ENCODE measurements around the gene FGD4. TPM values are rescaled to one million over a fixed set of nuclear protein-coding genes. Genes with fewer than 3 reads are reported as not detected.

Gene FGD4
- total and polyA plus RNA-seq, 4 donors, result 16.2 to 49.0 (median 26.7) TPM

DNA sequence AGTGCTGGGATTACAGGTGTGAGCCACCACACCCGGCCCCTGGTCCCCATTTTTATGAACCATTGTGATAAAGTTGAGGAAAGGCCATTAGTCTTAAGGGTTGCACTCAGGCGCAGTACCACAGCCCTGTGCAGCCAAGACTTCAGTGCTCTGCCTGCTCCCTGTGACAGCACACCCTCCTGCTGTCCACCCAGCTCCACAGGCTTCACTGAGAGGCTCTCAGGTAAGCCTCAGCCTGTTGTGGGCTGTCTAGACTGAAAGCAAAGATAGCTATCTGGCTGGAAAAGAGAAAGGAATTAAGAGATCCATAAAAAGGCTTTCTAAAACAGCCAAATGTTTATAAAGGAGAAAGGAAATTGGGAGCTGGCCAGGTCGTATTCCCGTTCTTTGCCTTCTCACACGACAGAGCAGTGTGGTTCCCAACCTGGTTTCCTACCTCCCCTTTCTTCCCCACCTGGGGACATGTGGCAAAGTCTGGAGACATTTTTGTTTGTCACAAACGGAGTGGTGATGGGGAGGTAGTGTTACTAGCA is 260.6 kb downstream of the FGD4 start:
- H3K9me3 ChIP-seq (ENCODE audit: control insufficient read depth, insufficient read depth, low read length), result no peaks in the 10 kb centered on the region
- WGBS (ENCODE audit: insufficient coverage), result 100% methylated on average over 1 of the region's 6 CpGs
- H3K4me1 ChIP-seq (ENCODE audit: control insufficient read depth, insufficient read depth, low read length), result no peaks in the 10 kb centered on the region
- H3K27me3 ChIP-seq (ENCODE audit: control insufficient read depth, insufficient read depth, low read length), result no peaks in the 10 kb centered on the region
- DNase-seq (ENCODE audit: low read depth in 4 of 6, low spot score in 6 of 6), result no peak
- no peaks in the 10 kb centered on the region for H3K36me3 ChIP-seq (ENCODE audit: control insufficient read depth, insufficient read depth, low read length)
- H3K27ac ChIP-seq (ENCODE audit: low read depth, low read length), result no peak overlapping the region
- no peak overlapping the region for H3K4me3 ChIP-seq (ENCODE audit: low read depth, low read length)

DNA sequence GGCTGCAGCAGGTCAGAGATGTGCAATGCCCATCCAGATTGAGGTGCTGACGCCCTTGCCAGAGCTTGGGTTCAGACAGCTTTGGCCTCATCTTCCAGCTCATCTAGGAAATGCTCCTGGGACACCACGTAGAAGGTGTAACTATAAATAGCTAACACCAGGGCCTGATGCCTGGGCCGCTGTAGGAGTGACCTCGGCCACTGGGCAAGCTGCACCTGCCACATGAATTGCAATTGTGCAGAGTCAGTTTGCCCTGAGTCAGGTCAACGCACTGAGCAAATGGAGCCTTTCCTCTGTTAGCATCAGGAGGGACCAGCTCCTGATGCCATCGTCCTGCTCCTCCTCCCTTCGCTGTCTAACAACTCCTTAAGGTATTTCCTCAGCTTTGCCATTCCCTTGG is 262.3 kb downstream of the FGD4 start:
- DNase-seq (ENCODE audit: low read depth in 4 of 6, low spot score in 6 of 6), result no peak
- Histone ChIP-seq H3K36me3 (ENCODE audit: control insufficient read depth, insufficient read depth, low read length) (no peaks in the 10 kb centered on the region), H3K27me3 (ENCODE audit: control insufficient read depth, insufficient read depth, low read length) (no peaks in the 10 kb centered on the region), H3K9me3 (ENCODE audit: control insufficient read depth, insufficient read depth, low read length) (no peaks in the 10 kb centered on the region), H3K27ac (ENCODE audit: low read depth, low read length) (no peak overlapping the region), H3K4me3 (ENCODE audit: low read depth, low read length) (no peak overlapping the region), H3K4me1 (ENCODE audit: control insufficient read depth, insufficient read depth, low read length) (no peaks in the 10 kb centered on the region)
- WGBS (ENCODE audit: insufficient coverage), result 85% methylated on average over 7 of the region's 7 CpGs

DNA sequence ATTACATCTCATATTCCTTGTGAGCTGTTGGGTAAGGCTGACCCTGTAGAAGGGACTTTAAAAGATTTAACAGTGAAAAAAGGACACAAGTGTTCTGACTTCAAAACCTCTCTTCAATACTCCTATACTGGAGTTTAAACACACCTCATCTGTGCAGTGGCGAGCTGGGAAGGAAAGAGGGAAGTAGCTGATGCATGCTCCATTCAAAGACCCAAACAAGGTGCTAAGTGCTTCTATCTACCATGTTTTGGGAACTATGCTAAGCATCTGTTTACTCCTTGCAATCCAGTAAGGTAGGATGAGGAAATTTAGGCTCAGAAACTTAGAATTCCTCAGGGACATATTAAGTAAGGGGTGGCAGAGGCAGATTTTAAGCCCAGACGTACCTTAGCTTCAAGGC is 263.3 kb downstream of the FGD4 start:
- DNase-seq (ENCODE audit: low read depth in 4 of 6, low spot score in 6 of 6), result no peak
- no peaks in the 10 kb centered on the region for H3K36me3 ChIP-seq (ENCODE audit: control insufficient read depth, insufficient read depth, low read length)
- WGBS (ENCODE audit: insufficient coverage), result no CpG with 5 or more reads among the region's 2 CpGs
- H3K4me1 ChIP-seq (ENCODE audit: control insufficient read depth, insufficient read depth, low read length), result no peaks in the 10 kb centered on the region
- H3K27ac ChIP-seq (ENCODE audit: low read depth, low read length), result no peak overlapping the region
- no peak overlapping the region for H3K4me3 ChIP-seq (ENCODE audit: low read depth, low read length)
- H3K9me3 ChIP-seq (ENCODE audit: control insufficient read depth, insufficient read depth, low read length), result no peaks in the 10 kb centered on the region
- H3K27me3 ChIP-seq (ENCODE audit: control insufficient read depth, insufficient read depth, low read length), result no peaks in the 10 kb centered on the region

DNA sequence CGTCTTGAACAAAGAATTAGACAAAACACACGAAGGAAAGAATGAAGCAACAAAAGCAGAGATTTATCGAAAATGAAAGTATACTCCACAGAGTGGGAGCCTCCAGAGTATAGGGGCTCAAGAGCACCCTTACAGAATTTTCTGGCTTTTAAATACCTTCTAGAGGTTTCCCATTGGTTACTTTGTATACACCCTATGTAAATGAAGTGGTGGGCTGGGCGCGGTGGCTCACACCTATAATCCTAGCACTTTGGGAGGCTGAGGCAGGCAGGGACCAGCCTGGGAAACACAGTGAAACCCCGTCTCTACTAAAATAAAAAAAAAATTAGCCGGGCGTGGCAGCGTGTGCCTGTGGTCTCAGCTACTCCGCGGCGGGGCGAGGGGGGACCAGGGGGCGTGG is 266.7 kb downstream of the FGD4 start:
- Histone ChIP-seq H3K9me3 (ENCODE audit: control insufficient read depth, insufficient read depth, low read length) (no peaks in the 10 kb centered on the region), H3K4me1 (ENCODE audit: control insufficient read depth, insufficient read depth, low read length) (no peaks in the 10 kb centered on the region), H3K27me3 (ENCODE audit: control insufficient read depth, insufficient read depth, low read length) (no peaks in the 10 kb centered on the region), H3K36me3 (ENCODE audit: control insufficient read depth, insufficient read depth, low read length) (no peaks in the 10 kb centered on the region), H3K4me3 (ENCODE audit: low read depth, low read length) (no peak overlapping the region), H3K27ac (ENCODE audit: low read depth, low read length) (no peak overlapping the region)
- 90% methylated on average over 2 of the region's 14 CpGs for WGBS (ENCODE audit: insufficient coverage)
- no peak for DNase-seq (ENCODE audit: low read depth in 4 of 6, low spot score in 6 of 6)

DNA sequence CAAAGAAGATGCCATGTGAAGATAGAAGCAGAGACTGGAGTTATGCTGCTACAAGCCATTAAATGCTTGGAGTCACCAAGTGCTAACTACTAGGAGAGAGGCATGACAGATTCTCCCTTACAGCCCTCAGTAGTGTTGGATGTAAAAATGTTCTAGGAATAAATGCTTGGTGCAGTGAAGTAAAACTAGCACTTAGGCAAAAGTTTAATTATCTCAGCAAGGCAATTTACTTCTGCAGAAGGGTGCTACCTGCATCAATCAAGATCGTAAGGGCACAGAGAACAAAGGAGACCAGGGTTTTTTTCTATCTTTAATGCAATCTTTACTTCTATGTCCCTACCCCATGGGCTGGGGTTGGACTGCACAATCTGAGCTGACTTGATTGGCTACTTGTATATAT is 270.2 kb downstream of the FGD4 start:
- H3K27ac ChIP-seq (ENCODE audit: low read depth, low read length), result no peak overlapping the region
- H3K36me3 ChIP-seq (ENCODE audit: control insufficient read depth, insufficient read depth, low read length), result no peaks in the 10 kb centered on the region
- H3K4me1 ChIP-seq (ENCODE audit: control insufficient read depth, insufficient read depth, low read length), result no peaks in the 10 kb centered on the region
- WGBS (ENCODE audit: insufficient coverage), result no CpG with 5 or more reads among the region's 1 CpG
- H3K27me3 ChIP-seq (ENCODE audit: control insufficient read depth, insufficient read depth, low read length), result no peaks in the 10 kb centered on the region
- H3K9me3 ChIP-seq (ENCODE audit: control insufficient read depth, insufficient read depth, low read length), result no peaks in the 10 kb centered on the region
- no peak for DNase-seq (ENCODE audit: low read depth in 4 of 6, low spot score in 6 of 6)
- H3K4me3 ChIP-seq (ENCODE audit: low read depth, low read length), result no peak overlapping the region

DNA sequence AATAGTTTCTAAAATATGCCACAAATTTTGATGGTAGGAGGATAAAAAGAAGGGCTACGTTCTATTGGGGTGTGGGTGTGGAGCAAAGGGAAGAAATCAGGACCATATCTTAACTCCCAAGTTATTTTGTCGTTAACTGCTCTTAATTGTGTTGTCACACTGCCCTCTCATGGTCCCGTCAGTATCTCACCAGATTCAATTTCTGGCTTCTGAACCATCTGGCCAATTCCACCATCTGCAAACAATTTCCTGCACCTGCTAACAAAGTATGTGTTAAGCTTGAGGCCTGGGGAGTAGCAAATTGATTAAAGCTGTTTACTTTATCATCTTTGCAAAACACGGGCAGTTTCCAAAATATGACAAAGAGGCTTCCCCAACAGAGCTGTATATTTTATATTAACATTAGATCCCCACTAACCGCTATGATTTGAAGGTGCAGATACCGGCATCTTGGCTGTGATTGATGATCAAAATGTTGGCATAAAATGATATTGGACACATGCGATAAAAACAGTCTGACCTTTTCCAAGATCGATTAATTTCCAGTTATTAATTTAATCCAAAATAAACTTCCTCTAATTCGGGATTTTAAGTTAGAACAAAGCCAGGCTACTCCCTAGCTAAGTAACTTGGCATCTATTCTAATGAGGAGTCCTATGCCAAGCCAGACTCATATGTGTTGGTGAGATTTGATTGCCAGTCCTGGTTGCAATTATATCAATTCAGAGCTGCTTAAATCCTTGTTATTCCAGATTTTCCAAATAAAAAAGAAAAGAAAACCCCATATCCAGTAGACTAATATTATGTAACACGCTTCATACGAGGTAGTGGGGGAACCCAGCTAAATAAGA is 272.8 kb downstream of the FGD4 start:
- peak; percentile 49 to 96 (median 62) for DNase-seq (ENCODE audit: low read depth in 4 of 6, low spot score in 6 of 6)
- Histone ChIP-seq H3K4me1 (ENCODE audit: control insufficient read depth, insufficient read depth, low read length) (no peaks in the 10 kb centered on the region), H3K4me3 (ENCODE audit: low read depth, low read length) (no peak overlapping the region), H3K36me3 (ENCODE audit: control insufficient read depth, insufficient read depth, low read length) (no peaks in the 10 kb centered on the region), H3K27me3 (ENCODE audit: control insufficient read depth, insufficient read depth, low read length) (no peaks in the 10 kb centered on the region), H3K9me3 (ENCODE audit: control insufficient read depth, insufficient read depth, low read length) (no peaks in the 10 kb centered on the region), H3K27ac (ENCODE audit: low read depth, low read length) (no peak overlapping the region)
- WGBS (ENCODE audit: insufficient coverage), result 0% methylated on average over 1 of the region's 11 CpGs

DNA sequence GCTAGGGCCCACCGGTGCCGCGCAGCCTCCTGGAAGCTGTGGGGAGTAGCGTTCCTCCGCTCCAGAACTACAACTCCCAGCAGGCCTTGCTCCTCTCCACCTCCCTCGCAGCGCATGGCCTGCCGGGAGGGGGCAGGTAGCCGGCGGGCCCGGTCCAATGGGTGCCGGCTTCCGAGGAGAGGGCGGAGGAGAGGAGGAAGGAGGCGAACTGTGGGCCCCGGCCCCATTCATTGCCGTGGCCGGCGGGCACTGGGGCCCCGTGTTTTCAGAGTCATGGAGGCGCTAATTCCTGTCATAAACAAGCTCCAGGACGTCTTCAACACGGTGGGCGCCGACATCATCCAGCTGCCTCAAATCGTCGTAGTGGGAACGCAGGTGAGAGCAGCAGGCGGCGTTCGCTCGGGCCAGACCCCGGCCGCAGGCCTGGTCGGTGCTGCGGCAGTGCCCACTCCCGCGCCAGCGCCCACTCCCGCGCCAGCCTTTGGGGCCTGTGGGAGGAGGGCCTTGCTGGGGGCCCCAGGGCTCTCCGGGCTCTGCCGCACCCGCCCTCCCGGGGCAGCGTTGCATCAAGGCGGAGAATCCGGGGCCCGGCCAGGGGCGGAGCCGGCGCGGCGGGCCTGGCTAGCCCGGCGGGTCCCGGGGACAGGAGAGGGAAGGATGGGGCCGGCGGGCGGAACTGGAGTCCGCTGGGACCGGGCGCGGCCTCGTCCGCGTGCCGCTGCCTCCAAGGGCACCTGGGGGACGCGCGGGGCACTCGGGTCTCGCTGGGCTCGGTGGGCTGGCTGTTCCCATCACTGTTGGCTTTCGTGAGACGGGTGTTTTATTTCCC is 279.9 kb downstream of the FGD4 start, which contains the start of gene DNM1L:
Gene DNM1L (plus strand): TSS at position 211 of the 829 bp plus-strand sequence. CDS start 63 bp downstream, at position 274.
- Histone ChIP-seq H3K27me3 (ENCODE audit: control insufficient read depth, insufficient read depth, low read length) (no peaks in the 10 kb centered on the region), H3K4me3 (ENCODE audit: low read depth, low read length) (peak within 1 kb of the TSS; percentile 59), H3K4me1 (ENCODE audit: control insufficient read depth, insufficient read depth, low read length) (peaks cover 10% of the 10 kb centered on the region), H3K9me3 (ENCODE audit: control insufficient read depth, insufficient read depth, low read length) (no peaks in the 10 kb centered on the region), H3K27ac (ENCODE audit: low read depth, low read length) (peak within 1 kb of the TSS; percentile 81), H3K36me3 (ENCODE audit: control insufficient read depth, insufficient read depth, low read length) (no peaks in the 10 kb centered on the region)
- DNase-seq (ENCODE audit: low read depth in 4 of 6, low spot score in 6 of 6), result peak; percentile 88 to 99 (median 94)
- under 1% methylated on average over 71 of the region's 76 CpGs for WGBS (ENCODE audit: insufficient coverage)

DNA sequence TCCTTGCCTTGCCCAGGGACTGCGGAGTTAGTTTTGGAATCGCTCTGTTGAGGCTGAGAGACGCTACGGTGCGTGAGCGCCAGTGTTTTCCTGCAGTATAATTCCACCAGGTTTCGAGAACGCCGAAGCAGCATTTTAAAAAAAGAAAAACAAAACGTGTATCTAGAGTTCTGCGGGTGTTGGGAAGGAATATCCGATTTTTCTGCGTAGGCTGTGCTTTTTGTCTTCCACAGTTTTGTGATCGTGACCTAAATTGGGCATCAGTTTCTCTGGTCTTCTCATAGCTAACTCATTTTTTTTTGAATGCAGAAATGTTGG is 280.5 kb downstream of the FGD4 start:
- peaks cover 10% of the 10 kb centered on the region for H3K4me1 ChIP-seq (ENCODE audit: control insufficient read depth, insufficient read depth, low read length)
- H3K36me3 ChIP-seq (ENCODE audit: control insufficient read depth, insufficient read depth, low read length), result peaks cover 1% of the 10 kb centered on the region
- WGBS (ENCODE audit: insufficient coverage), result 0% methylated on average over 13 of the region's 14 CpGs
- H3K27me3 ChIP-seq (ENCODE audit: control insufficient read depth, insufficient read depth, low read length), result no peaks in the 10 kb centered on the region
- H3K27ac ChIP-seq (ENCODE audit: low read depth, low read length), result peak overlapping the region; percentile 81
- H3K4me3 ChIP-seq (ENCODE audit: low read depth, low read length), result peak overlapping the region; percentile 59
- H3K9me3 ChIP-seq (ENCODE audit: control insufficient read depth, insufficient read depth, low read length), result no peaks in the 10 kb centered on the region
- peak in 2 of 6 donors; percentile 12 to 35 for DNase-seq (ENCODE audit: low read depth in 4 of 6, low spot score in 6 of 6)

DNA sequence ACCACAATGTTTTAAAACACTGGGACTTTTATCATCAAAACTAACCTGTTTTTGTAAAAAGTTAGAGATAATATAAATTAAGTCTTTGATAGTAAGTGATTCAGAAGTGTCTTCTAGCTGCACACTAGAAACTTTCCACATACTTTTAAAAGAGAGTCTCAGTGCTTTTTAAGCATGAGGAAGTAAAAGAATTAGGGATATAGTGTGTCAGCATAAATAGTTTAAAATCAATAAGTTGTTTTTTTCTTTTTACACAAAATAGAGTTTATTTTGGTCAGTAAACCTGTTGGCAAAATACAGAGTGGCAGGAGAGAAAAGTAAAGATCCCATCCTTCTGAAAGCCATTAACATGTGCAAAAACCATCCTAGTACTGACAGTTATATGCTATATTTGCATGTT is 281.4 kb downstream of the FGD4 start:
- H3K4me1 ChIP-seq (ENCODE audit: control insufficient read depth, insufficient read depth, low read length), result peaks cover 10% of the 10 kb centered on the region
- H3K9me3 ChIP-seq (ENCODE audit: control insufficient read depth, insufficient read depth, low read length), result no peaks in the 10 kb centered on the region
- DNase-seq (ENCODE audit: low read depth in 4 of 6, low spot score in 6 of 6), result no peak
- peaks cover 9% of the 10 kb centered on the region for H3K36me3 ChIP-seq (ENCODE audit: control insufficient read depth, insufficient read depth, low read length)
- H3K4me3 ChIP-seq (ENCODE audit: low read depth, low read length), result peak overlapping the region; percentile 59
- H3K27me3 ChIP-seq (ENCODE audit: control insufficient read depth, insufficient read depth, low read length), result no peaks in the 10 kb centered on the region
- no peak overlapping the region for H3K27ac ChIP-seq (ENCODE audit: low read depth, low read length)

All from spinal cord (tissue), 10 donors.